Karpas-422 (cell line): ENCODE results near the gene KLHL20. TPM values are rescaled to one million over a fixed set of nuclear protein-coding genes. Genes with fewer than 3 reads are reported as not detected.
"Not testable (repeated sequence)": the region's sequence is repeated elsewhere in the genome, so short reads cannot be mapped to it uniquely, and the experiment has no call there.

ENCODE experiments used
- DNase-seq: peaks from one replicate; pipeline ENCODE4 v3.0.0-alpha.2; 2015
- H2AFZ ChIP-seq: fragments of 200-600 bp; sonication (generic); 2 replicates; pipeline ENCODE4 v1.6.1; 2014; ENCODE audit warnings: antibody characterized with exemption, low read length, mixed read lengths
- H3K27ac ChIP-seq: fragments of 200-600 bp; sonication (generic); 2 replicates; pipeline ENCODE4 v1.5.1; 2014; ENCODE audit warnings: mild to moderate bottlenecking, low read length, moderate library complexity
- H3K27me3 ChIP-seq: fragments of 200-600 bp; sonication (generic); 2 replicates; pipeline ENCODE4 v1.6.1; 2014; ENCODE audit warnings: low read length, mixed read lengths
- H3K36me3 ChIP-seq: fragments of 200-600 bp; sonication (generic); 2 replicates; pipeline ENCODE4 v1.6.1; 2014; ENCODE audit warnings: low read length, mixed read lengths; ENCODE audit not compliant: insufficient read depth
- H3K4me1 ChIP-seq: fragments of 200-600 bp; sonication (generic); 2 replicates; pipeline ENCODE4 v1.6.1; 2014; ENCODE audit warnings: mild to moderate bottlenecking, low read length, mixed read lengths
- H3K4me2 ChIP-seq: fragments of 200-600 bp; sonication (generic); 2 replicates; pipeline ENCODE4 v1.6.1; 2014; ENCODE audit warnings: low read length, low read depth, mild to moderate bottlenecking; ENCODE audit not compliant: poor library complexity, severe bottlenecking
- H3K4me3 ChIP-seq: fragments of 200-600 bp; sonication (generic); 2 replicates; pipeline ENCODE4 v1.5.1; 2014; ENCODE audit warnings: mild to moderate bottlenecking, antibody characterized with exemption, low read length, mixed read lengths
- H3K79me2 ChIP-seq: fragments of 200-600 bp; sonication (generic); 2 replicates; pipeline ENCODE4 v1.6.1; 2014; ENCODE audit warnings: mild to moderate bottlenecking, low read length, mixed read lengths
- H3K9ac ChIP-seq: fragments of 200-600 bp; sonication (generic); 2 replicates; pipeline ENCODE4 v1.6.0; 2014; ENCODE audit warnings: low read length
- H3K9me2 ChIP-seq: fragments of 200-600 bp; sonication (generic), shearing (Covaris generic); replicated peaks from 2 replicates; pipeline ENCODE4 v1.6.0; 2014; ENCODE audit warnings: mild to moderate bottlenecking, low read length, moderate library complexity; ENCODE audit not compliant: insufficient read depth
- H3K9me3 ChIP-seq: fragments of 300-700, 200-600 bp; sonication (generic); 2 replicates; pipeline ENCODE4 v1.6.1; 2014; ENCODE audit warnings: low read length, mixed read lengths
- H4K20me1 ChIP-seq: fragments of 200-600 bp; sonication (generic); 2 replicates; pipeline ENCODE4 v1.6.1; 2014; ENCODE audit warnings: mild to moderate bottlenecking, antibody characterized with exemption, low read length, low read depth; ENCODE audit not compliant: insufficient read depth
- total RNA-seq: library from RNA; depleted of rRNA; stranded (reverse); fragments of >200 nt; shearing (Covaris generic); gene quantifications from 2 replicates; pipeline ENCODE4 v1.2.3, GENCODE V29; 2014; ENCODE audit warnings: low replicate concordance

The KLHL20 gene
- total RNA-seq, 1 experiment from 2014 or later, result 28.4 TPM

DNA sequence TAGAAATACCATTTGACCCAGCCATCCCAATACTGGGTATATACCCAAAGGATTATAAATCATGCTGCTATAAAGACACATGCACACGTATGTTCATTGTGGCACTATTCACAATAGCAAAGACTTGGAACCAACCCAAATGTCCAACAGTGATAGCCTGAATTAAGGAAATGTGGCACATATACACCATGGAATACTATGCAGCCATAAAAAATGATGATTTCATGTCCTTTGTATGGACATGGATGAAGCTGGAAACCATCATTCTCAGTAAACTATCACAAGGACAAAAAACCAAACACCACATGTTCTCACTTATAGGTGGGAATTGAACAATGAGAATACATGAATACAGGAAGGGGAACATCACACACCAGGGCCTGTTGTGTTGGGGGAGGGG, 16.6 kb downstream of the KLHL20 start:
- not testable (repeated sequence) for H2AFZ ChIP-seq, H3K4me3 ChIP-seq, H4K20me1 ChIP-seq

GRCh38 chr1:173733912-173734311, 19.1 kb downstream of the KLHL20 start:
- H3K4me2 ChIP-seq, result no peak overlapping the region
- no peaks in the 10 kb centered on the region for H3K4me1 ChIP-seq
- DNase-seq, result no peak
- H3K4me3 ChIP-seq, result no peak overlapping the region
- peaks cover 20% of the 10 kb centered on the region for H3K36me3 ChIP-seq
- no peak overlapping the region for H3K9ac ChIP-seq
- no peak overlapping the region for H3K27ac ChIP-seq
- H3K79me2 ChIP-seq, result peaks cover 41% of the 10 kb centered on the region
- H3K27me3 ChIP-seq, result no peaks in the 10 kb centered on the region
- H3K9me3 ChIP-seq, result no peaks in the 10 kb centered on the region
- H2AFZ ChIP-seq, result no peak overlapping the region
- no peaks in the 10 kb centered on the region for H4K20me1 ChIP-seq
- no peaks in the 10 kb centered on the region for H3K9me2 ChIP-seq

More for the DNA sequence above, 16.6 kb downstream of the KLHL20 start:
- Histone ChIP-seq H3K79me2 (peaks cover 17% of the 10 kb centered on the region), H3K36me3 (peaks cover 13% of the 10 kb centered on the region)
- H3K9me2 ChIP-seq, H3K4me1 ChIP-seq, H3K9me3 ChIP-seq, DNase-seq, H3K9ac ChIP-seq, H3K27me3 ChIP-seq, H3K27ac ChIP-seq, H3K4me2 ChIP-seq: not testable (repeated sequence)

GRCh38 chr1:173736104-173736503, 21.3 kb downstream of the KLHL20 start:
- DNase-seq, H3K4me1 ChIP-seq, H3K9me3 ChIP-seq, H3K9me2 ChIP-seq, H3K27ac ChIP-seq, H3K27me3 ChIP-seq, H3K4me3 ChIP-seq, H3K4me2 ChIP-seq, H2AFZ ChIP-seq, H3K9ac ChIP-seq, H4K20me1 ChIP-seq: not testable (repeated sequence)
- Histone ChIP-seq H3K79me2 (peaks cover 62% of the 10 kb centered on the region), H3K36me3 (peaks cover 25% of the 10 kb centered on the region)

- no peaks in the 10 kb centered on the region for H3K9me3 ChIP-seq
- H3K79me2 ChIP-seq, result peaks cover 94% of the 10 kb centered on the region
Observed at GRCh38 chr1:173742203-173742886, 27.6 kb downstream of the KLHL20 start.

GRCh38 chr1:173744651-173745050, 29.9 kb downstream of the KLHL20 start:
- DNase-seq, result no peak
- H4K20me1 ChIP-seq, result no peaks in the 10 kb centered on the region
- no peak overlapping the region for H3K9ac ChIP-seq
- H2AFZ ChIP-seq, result no peak overlapping the region
- no peaks in the 10 kb centered on the region for H3K9me3 ChIP-seq
- H3K27ac ChIP-seq, result no peak overlapping the region
- H3K36me3 ChIP-seq, result peaks cover 5% of the 10 kb centered on the region; the same call in 1 of the 2 replicates
- peaks cover 94% of the 10 kb centered on the region for H3K79me2 ChIP-seq
- H3K4me2 ChIP-seq, result no peak overlapping the region
- H3K9me2 ChIP-seq, result no peaks in the 10 kb centered on the region
- no peak overlapping the region for H3K4me3 ChIP-seq
- no peaks in the 10 kb centered on the region for H3K27me3 ChIP-seq
- H3K4me1 ChIP-seq, result peaks cover 20% of the 10 kb centered on the region

More at GRCh38 chr1:173742203-173742886, 27.6 kb downstream of the KLHL20 start:
- H3K4me2 ChIP-seq, result no peak overlapping the region
- no peak overlapping the region for H3K4me3 ChIP-seq
- H2AFZ ChIP-seq, result no peak overlapping the region
- H3K36me3 ChIP-seq, result peaks cover 12% of the 10 kb centered on the region; the same call in 1 of the 2 replicates
- no peak for DNase-seq
- no peak overlapping the region for H3K9ac ChIP-seq
- no peaks in the 10 kb centered on the region for H3K9me2 ChIP-seq
- H3K27ac ChIP-seq, result no peak overlapping the region
- no peaks in the 10 kb centered on the region for H3K27me3 ChIP-seq
- H3K4me1 ChIP-seq, result peaks cover 10% of the 10 kb centered on the region
- H4K20me1 ChIP-seq, result no peaks in the 10 kb centered on the region

- DNase-seq, result no peak
- H3K4me3 ChIP-seq, result no peak overlapping the region
- no peak overlapping the region for H3K9ac ChIP-seq
- peaks cover 20% of the 10 kb centered on the region for H3K4me1 ChIP-seq
- H3K27ac ChIP-seq, result no peak overlapping the region
- H3K36me3 ChIP-seq, result peaks cover 14% of the 10 kb centered on the region; the same call in 1 of the 2 replicates
- H3K4me2 ChIP-seq, result no peak overlapping the region
- H3K9me2 ChIP-seq, result no peaks in the 10 kb centered on the region
- no peaks in the 10 kb centered on the region for H4K20me1 ChIP-seq
- peaks cover 60% of the 10 kb centered on the region for H3K79me2 ChIP-seq
- H3K9me3 ChIP-seq, result no peaks in the 10 kb centered on the region
- H3K27me3 ChIP-seq, result no peaks in the 10 kb centered on the region
- H2AFZ ChIP-seq, result no peak overlapping the region
Observed at GRCh38 chr1:173749137-173749536, 34.4 kb downstream of the KLHL20 start.

- H3K9ac ChIP-seq, result no peak overlapping the region
- no peaks in the 10 kb centered on the region for H3K27me3 ChIP-seq
- H2AFZ ChIP-seq, result no peak overlapping the region
- peaks cover 49% of the 10 kb centered on the region for H3K36me3 ChIP-seq
- H3K4me2 ChIP-seq, result no peak overlapping the region
- no peak overlapping the region for H3K27ac ChIP-seq
- H3K4me1 ChIP-seq, result no peaks in the 10 kb centered on the region
- H3K4me3 ChIP-seq, result no peak overlapping the region
- no peaks in the 10 kb centered on the region for H4K20me1 ChIP-seq
- peaks cover 13% of the 10 kb centered on the region for H3K79me2 ChIP-seq
- no peaks in the 10 kb centered on the region for H3K9me2 ChIP-seq
- no peak for DNase-seq
- no peaks in the 10 kb centered on the region for H3K9me3 ChIP-seq
Observed at GRCh38 chr1:173753830-173754229, 39.0 kb downstream of the KLHL20 start.

DNA sequence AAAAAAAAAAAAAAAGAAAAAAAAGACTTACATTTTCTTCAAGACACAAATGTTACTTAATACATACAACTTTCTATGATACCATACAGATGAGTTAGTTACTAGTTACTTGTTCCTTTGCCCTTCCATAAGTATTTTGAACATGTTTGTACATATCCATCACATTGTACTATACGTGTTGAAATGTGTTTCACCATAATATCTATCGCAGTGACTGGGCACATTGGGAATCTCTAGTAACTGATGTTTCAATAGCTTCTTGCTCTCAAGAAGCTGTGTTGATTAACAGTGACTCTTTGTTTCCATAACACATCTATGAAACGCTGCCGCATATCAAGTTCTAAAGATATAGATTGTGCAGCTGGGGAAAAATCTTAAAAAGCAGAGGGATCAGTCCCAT, 42.9 kb downstream of the KLHL20 start:
- Histone ChIP-seq H3K79me2 (no peaks in the 10 kb centered on the region), H4K20me1 (no peaks in the 10 kb centered on the region), H3K9me3 (no peaks in the 10 kb centered on the region), H2AFZ (no peak overlapping the region), H3K4me1 (no peaks in the 10 kb centered on the region), H3K4me2 (no peak overlapping the region), H3K27me3 (no peaks in the 10 kb centered on the region), H3K9me2 (no peaks in the 10 kb centered on the region), H3K4me3 (no peak overlapping the region), H3K9ac (no peak overlapping the region), H3K36me3 (peaks cover 45% of the 10 kb centered on the region), H3K27ac (no peak overlapping the region)
- no peak for DNase-seq
